Measurements from ENCODE around the gene SIGLEC1.

DNA sequence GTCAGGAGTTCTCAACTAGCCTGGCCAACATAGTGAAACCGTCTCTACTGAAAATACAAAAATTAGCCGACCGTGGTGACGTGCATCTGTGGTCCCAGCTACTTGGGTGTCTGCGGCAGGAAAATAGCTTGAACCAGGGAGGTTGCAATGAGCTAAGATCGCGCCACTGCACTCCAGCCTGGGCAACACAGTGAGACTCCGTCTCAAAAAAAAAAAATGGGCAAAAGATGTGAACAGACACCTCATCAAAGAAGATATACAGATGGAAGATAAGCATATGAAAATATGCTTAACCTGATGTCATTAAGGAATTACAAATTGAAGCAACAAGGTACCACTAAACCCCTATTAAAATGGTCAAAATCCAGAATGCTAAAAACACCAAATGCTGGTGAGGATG is 10.9 kb upstream of the SIGLEC1 start:
- TF ChIP-seq MEF2A (IDR thresholded peaks at IDR 0.05; ENCODE audit: insufficient read depth, low read depth, low read length) (no peak), ZNF274 (IDR thresholded peaks at IDR 0.05; ENCODE audit: insufficient read depth, insufficient read length) (no peak), POLR2AphosphoS5 (IDR thresholded peaks at IDR 0.05; ENCODE audit: low read length) (no peak)
